HUDEP-2 (cell line): ENCODE measurements around the gene MOV10.
"Not testable (repeated sequence)": the region's sequence is repeated elsewhere in the genome, so short reads cannot be mapped to it uniquely, and the experiment has no call there.

Source experiments
- DNase-seq, 76 experiments: peaks; one replicate each; lab custom pipeline; 2025; ENCODE audit not compliant: unreplicated experiment in 76 of 76; lab: John Stamatoyannopoulos, UW

Gene MOV10

GRCh38 chr1:112711670-112712069, 37.2 kb downstream of the MOV10 start:
- no peak for DNase-seq

GRCh38 chr1:112712191-112712590, 37.7 kb downstream of the MOV10 start:
- no peak for DNase-seq

- no peak for DNase-seq
These were observed 38.3 kb downstream of the MOV10 start for GRCh38 chr1:112712701-112713128.

GRCh38 chr1:112713466-112714312, 39.2 kb downstream of the MOV10 start:
- no peak for DNase-seq

- no peak for DNase-seq
These were observed 40.1 kb downstream of the MOV10 start for GRCh38 chr1:112714313-112715263.

GRCh38 chr1:112715264-112716053, 41.0 kb downstream of the MOV10 start, which contains the start of gene PPM1J:
PPM1J (minus strand) TSS chr1:112715332; CDS start chr1:112715301, 31 bp downstream.
- DNase-seq = peak; percentile 13 to 99 (median 97)

- peak in 71 of 76 experiments; percentile 4 to 84 (median 64) for DNase-seq
These were observed 41.8 kb downstream of the MOV10 start for GRCh38 chr1:112716133-112716720.

- DNase-seq = no peak
These were observed 42.9 kb downstream of the MOV10 start for GRCh38 chr1:112717263-112717873.

GRCh38 chr1:112718691-112719418, 44.4 kb downstream of the MOV10 start:
- peak in 65 of 76 experiments; percentile 11 to 81 (median 56) for DNase-seq

GRCh38 chr1:112719706-112720105, 45.2 kb downstream of the MOV10 start:
- no peak for DNase-seq

GRCh38 chr1:112720800-112721199, 46.3 kb downstream of the MOV10 start:
- DNase-seq = no peak

GRCh38 chr1:112721294-112721693, 46.8 kb downstream of the MOV10 start:
- not testable (repeated sequence) for DNase-seq

- DNase-seq = no peak
These were observed 47.6 kb downstream of the MOV10 start for GRCh38 chr1:112721966-112722524.

GRCh38 chr1:112722601-112723510, 48.4 kb downstream of the MOV10 start:
- no peak for DNase-seq

GRCh38 chr1:112723511-112723839, 49.0 kb downstream of the MOV10 start:
- DNase-seq = no peak

- DNase-seq = not testable (repeated sequence)
These were observed 49.8 kb downstream of the MOV10 start for GRCh38 chr1:112724240-112724639.

- DNase-seq = peak in 1 of 76 experiments; percentile 23
These were observed 53.3 kb downstream of the MOV10 start for GRCh38 chr1:112727716-112728115.
